ENCODE results near the gene SLC7A11.

The SLC7A11 gene

DNA sequence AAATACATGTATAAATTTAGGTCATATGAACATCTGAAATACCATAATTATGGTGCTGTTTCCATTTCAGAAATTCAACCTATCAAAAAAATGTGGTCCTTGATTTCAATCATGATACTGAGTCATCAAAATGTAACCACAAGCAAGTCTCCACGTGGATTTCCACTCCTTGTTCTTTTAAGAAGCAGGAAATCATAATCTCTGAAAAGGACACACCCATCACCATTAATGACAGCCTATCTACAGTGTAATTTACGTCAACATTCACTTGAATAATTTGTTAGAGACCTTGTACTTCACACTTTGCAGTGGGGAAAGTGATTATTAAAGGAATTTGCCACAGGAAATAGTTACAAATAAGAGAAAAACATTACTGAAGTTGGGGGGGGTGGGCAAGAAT, 17.7 kb upstream of the SLC7A11 start:
- Histone ChIP-seq H3K4me3 (ENCODE audit: low read length) (no peak overlapping the region), H2AFZ (ENCODE audit: low read depth, low read length) (no peak overlapping the region), H3K9me3 (ENCODE audit: low read length) (peaks cover 3% of the 10 kb centered on the region), H3K4me1 (ENCODE audit: insufficient read depth, low read length) (no peaks in the 10 kb centered on the region), H3K36me3 (ENCODE audit: insufficient read depth, low read length) (no peaks in the 10 kb centered on the region), H3K27me3 (ENCODE audit: insufficient read depth, low read length) (no peaks in the 10 kb centered on the region)

DNA sequence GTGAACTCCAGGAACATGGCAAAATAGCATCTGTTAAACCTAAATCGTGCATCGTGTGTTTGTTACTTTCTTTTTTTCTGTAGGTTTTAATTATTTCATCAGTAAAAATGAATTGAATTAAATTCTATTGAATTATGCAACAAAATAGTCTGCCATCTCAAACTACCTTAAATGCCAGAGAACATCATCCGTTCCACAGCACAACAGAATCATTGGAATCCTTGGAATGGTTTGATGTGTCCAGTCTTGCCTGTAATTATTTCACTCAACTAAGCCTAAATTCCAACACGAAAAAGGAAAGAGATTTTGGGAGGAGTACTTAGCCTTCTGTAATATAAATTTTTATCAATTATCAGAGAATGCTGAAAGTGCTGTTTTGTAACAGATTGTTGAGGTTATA, 17.1 kb upstream of the SLC7A11 start:
- H3K36me3 ChIP-seq (ENCODE audit: insufficient read depth, low read length) = no peaks in the 10 kb centered on the region
- peaks cover 3% of the 10 kb centered on the region for H3K9me3 ChIP-seq (ENCODE audit: low read length)
- no peak overlapping the region for H3K4me3 ChIP-seq (ENCODE audit: low read length)
- no peaks in the 10 kb centered on the region for H3K4me1 ChIP-seq (ENCODE audit: insufficient read depth, low read length)
- H2AFZ ChIP-seq (ENCODE audit: low read depth, low read length) = no peak overlapping the region
- H3K27me3 ChIP-seq (ENCODE audit: insufficient read depth, low read length) = no peaks in the 10 kb centered on the region

DNA sequence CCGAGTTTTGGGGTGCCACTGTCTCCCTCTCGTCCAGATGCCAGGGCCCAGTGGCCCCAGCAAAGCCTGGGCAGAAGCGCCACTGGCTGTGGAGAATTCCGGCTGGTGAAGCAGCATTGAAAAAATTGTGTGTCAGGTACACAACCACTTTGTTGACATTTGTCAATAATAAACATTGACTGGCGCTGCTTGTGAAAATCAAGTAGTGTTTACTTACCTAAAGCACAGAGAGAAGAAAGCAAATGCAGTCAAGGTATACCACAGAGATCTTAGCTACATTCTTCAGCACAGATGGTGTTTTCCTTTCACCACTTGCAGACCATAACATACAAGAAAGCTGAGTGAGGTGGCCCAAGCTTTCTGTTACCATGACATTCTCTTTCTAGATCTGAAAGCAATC, 14.5 kb upstream of the SLC7A11 start:
- Histone ChIP-seq H3K27me3 (ENCODE audit: insufficient read depth, low read length) (no peaks in the 10 kb centered on the region), H3K36me3 (ENCODE audit: insufficient read depth, low read length) (no peaks in the 10 kb centered on the region), H3K4me1 (ENCODE audit: insufficient read depth, low read length) (no peaks in the 10 kb centered on the region), H3K4me3 (ENCODE audit: low read length) (no peak overlapping the region), H3K9me3 (ENCODE audit: low read length) (peaks cover 3% of the 10 kb centered on the region), H2AFZ (ENCODE audit: low read depth, low read length) (no peak overlapping the region)

DNA sequence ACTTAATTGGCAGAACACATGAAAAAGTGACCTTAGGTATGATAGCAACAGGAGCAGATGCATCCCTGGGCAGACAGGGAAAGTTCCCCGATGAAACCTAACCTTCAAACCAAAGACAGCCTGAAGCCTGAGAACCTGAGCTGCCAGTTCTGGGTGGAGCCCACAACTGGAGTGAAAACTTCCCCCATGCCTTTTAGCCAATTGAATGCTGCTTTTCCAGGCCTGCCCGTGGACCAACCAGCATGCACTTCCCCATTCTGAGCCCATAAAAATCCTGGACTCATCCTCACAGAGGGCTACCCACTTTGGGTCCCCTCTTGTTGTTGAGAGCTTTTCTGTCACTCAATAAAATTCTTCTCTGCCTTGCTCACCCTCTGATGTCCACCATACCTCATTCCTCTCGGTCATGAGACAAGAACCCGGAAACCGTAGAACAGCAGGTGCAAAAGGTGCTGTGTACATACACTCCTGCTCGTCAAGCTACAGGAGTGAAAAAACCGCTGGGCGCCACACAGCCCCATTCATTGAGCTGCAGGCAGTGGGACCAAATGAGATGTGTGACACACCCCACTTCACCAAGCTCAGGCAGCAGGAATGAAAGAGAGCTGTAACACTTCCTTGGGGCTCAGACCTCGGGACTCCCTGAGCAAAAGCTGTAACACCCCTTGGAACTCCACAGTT, 13.9 kb upstream of the SLC7A11 start:
- Histone ChIP-seq H3K9me3 (ENCODE audit: low read length) (peaks cover 3% of the 10 kb centered on the region), H3K4me3 (ENCODE audit: low read length) (no peak overlapping the region), H2AFZ (ENCODE audit: low read depth, low read length) (no peak overlapping the region), H3K27me3 (ENCODE audit: insufficient read depth, low read length) (no peaks in the 10 kb centered on the region), H3K36me3 (ENCODE audit: insufficient read depth, low read length) (no peaks in the 10 kb centered on the region), H3K4me1 (ENCODE audit: insufficient read depth, low read length) (no peaks in the 10 kb centered on the region)

DNA sequence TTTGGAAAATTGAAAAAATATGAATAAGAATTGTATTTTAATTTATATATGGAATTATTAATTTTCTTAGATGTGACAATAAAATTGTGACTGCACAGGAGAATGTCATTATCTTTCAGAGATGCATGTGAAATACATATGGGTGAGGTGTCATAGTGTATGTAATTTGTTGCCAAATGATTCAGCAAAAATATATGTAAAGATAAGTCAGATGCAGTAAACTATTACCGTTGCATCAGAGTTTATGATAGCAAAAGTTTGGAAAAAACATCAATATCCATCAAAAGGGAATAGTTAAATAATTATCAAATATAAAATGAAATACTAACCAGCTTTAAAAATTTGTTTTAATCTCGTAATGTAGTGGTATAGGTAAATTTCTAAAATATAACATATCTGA, 10.4 kb upstream of the SLC7A11 start:
- peaks cover 3% of the 10 kb centered on the region for H3K9me3 ChIP-seq (ENCODE audit: low read length)
- no peak overlapping the region for H2AFZ ChIP-seq (ENCODE audit: low read depth, low read length)
- no peaks in the 10 kb centered on the region for H3K4me1 ChIP-seq (ENCODE audit: insufficient read depth, low read length)
- H3K4me3 ChIP-seq (ENCODE audit: low read length) = no peak overlapping the region
- H3K27me3 ChIP-seq (ENCODE audit: insufficient read depth, low read length) = no peaks in the 10 kb centered on the region
- H3K36me3 ChIP-seq (ENCODE audit: insufficient read depth, low read length) = no peaks in the 10 kb centered on the region

DNA sequence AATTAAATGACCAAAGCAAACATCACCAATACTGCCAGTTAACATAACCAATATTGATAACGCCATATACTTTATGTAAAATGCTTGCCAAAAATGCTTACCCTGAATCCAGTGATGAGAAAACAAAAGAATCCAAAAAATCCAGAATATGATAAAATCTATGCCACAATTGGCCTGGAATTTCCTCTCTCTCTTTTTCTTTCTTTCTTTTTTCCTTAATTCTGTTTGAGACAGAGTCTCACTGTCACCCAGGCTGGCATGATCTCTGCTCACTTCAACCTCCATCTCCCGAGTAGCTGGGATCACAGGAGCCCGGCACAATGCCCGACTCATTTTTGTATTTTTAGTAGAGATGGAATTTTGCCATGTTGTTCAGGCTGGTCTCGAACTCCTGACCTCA, 9.8 kb upstream of the SLC7A11 start:
- Histone ChIP-seq H3K4me3 (ENCODE audit: low read length) (no peak overlapping the region), H3K9me3 (ENCODE audit: low read length) (peaks cover 3% of the 10 kb centered on the region), H3K27me3 (ENCODE audit: insufficient read depth, low read length) (no peaks in the 10 kb centered on the region), H3K4me1 (ENCODE audit: insufficient read depth, low read length) (no peaks in the 10 kb centered on the region), H2AFZ (ENCODE audit: low read depth, low read length) (no peak overlapping the region), H3K36me3 (ENCODE audit: insufficient read depth, low read length) (no peaks in the 10 kb centered on the region)

DNA sequence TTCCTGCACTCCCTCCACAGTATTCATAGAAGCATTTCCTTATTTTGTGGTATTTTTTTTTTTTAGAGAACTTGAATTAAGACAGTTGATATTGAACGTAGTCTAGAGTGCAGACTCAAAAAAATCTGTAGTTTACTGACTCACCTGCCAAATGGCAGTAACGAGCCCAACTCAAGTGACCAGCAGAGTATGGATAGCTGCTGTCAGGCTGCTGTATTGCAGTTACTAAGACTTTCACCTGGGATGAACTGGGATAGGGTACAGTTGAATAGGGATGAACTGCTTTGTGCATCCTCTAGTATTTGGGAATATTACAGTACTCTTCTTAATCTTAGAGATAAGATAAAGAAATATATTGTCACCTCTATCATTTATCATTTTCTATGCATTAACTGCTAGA, 7.0 kb upstream of the SLC7A11 start:
- Histone ChIP-seq H2AFZ (ENCODE audit: low read depth, low read length) (no peak overlapping the region), H3K4me1 (ENCODE audit: insufficient read depth, low read length) (no peaks in the 10 kb centered on the region)

DNA sequence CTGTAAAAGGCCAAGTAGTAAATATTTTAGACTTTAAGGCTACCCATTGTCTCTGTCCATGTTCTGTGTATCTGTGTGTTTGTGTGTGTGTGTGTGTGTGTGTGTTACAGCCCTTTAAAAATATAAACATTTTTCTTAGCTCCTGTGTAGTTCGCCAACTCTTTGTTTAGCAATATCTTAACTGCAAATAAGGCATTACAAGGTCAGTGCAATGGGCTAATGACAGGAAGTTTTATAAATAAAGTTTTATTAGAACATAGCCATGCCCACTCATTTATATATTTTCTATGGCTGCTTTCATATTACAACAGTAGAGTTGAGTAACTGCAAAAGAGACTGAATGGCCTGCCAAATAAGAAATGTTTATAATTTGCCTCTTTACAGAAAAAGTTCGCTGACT, 5.9 kb upstream of the SLC7A11 start:
- Histone ChIP-seq H2AFZ (ENCODE audit: low read depth, low read length) (no peak overlapping the region), H3K36me3 (ENCODE audit: insufficient read depth, low read length) (no peaks in the 10 kb centered on the region), H3K9me3 (ENCODE audit: low read length) (no peaks in the 10 kb centered on the region), H3K4me3 (ENCODE audit: low read length) (no peak overlapping the region), H3K27me3 (ENCODE audit: insufficient read depth, low read length) (no peaks in the 10 kb centered on the region), H3K4me1 (ENCODE audit: insufficient read depth, low read length) (peaks cover 8% of the 10 kb centered on the region)

More for the DNA sequence above, 7.0 kb upstream of the SLC7A11 start:
- Histone ChIP-seq H3K4me3 (ENCODE audit: low read length) (no peak overlapping the region), H3K27me3 (ENCODE audit: insufficient read depth, low read length) (no peaks in the 10 kb centered on the region), H3K9me3 (ENCODE audit: low read length) (no peaks in the 10 kb centered on the region), H3K36me3 (ENCODE audit: insufficient read depth, low read length) (no peaks in the 10 kb centered on the region)

DNA sequence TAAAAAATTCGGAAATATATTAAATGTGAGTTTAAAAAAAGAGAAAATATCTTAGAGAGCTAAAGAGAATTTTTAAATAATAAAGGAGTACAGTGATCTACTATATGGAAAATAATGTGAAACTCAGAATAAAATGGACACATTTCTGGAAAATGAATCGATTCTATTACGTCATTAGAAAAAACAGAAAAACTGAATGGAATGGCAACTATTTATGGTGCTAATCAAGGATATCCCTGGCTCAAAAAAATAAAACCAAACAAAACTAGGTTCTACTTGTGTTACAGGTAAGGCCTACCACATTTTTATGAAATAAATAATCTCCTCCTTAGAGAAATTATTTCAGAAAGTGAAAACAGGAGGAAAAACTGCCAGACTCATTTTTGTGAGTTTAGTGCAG, 5.5 kb upstream of the SLC7A11 start:
- peaks cover 12% of the 10 kb centered on the region for H3K4me1 ChIP-seq (ENCODE audit: insufficient read depth, low read length)
- no peak overlapping the region for H2AFZ ChIP-seq (ENCODE audit: low read depth, low read length)
- H3K36me3 ChIP-seq (ENCODE audit: insufficient read depth, low read length) = no peaks in the 10 kb centered on the region
- H3K27me3 ChIP-seq (ENCODE audit: insufficient read depth, low read length) = no peaks in the 10 kb centered on the region
- no peaks in the 10 kb centered on the region for H3K9me3 ChIP-seq (ENCODE audit: low read length)
- H3K4me3 ChIP-seq (ENCODE audit: low read length) = no peak overlapping the region

DNA sequence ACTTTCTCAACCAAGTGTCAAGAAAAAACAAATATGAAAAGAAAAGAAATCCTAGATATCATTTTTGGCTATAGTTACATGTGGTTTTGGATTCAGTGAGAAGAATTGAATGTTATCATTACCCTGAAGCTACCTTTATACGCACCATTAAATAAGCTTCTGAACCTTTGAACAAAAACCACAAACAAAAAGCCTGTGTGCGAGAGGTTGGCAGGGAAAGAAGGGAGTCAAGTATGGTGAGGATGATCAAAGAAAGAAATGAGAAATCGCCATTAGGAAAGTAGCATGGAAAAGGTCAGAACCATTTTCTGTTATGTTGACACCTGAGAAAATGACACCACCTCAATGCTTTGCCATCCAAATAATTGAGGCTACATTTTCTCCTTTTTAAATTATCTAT, 1.2 kb upstream of the SLC7A11 start:
- Histone ChIP-seq H3K9me3 (ENCODE audit: low read length) (no peaks in the 10 kb centered on the region), H3K27me3 (ENCODE audit: insufficient read depth, low read length) (no peaks in the 10 kb centered on the region), H3K4me1 (ENCODE audit: insufficient read depth, low read length) (peaks cover 21% of the 10 kb centered on the region), H3K4me3 (ENCODE audit: low read length) (no peak overlapping the region), H3K36me3 (ENCODE audit: insufficient read depth, low read length) (no peaks in the 10 kb centered on the region), H2AFZ (ENCODE audit: low read depth, low read length) (no peak overlapping the region)

DNA sequence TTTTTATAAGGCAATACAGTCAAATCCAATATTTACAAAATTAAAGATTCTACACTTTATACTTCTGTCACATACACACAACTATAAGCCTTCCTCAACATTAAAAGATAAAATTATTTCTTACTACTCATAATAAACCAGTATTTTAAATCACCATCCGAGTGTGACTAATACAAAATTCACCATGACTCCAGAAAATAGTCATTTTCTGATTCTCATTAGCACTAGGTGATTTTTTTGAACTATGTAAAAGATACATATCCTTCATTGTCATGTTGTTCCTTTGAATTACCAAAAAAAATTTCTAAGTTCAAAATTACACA, 646 bp upstream of the SLC7A11 start:
- Histone ChIP-seq H3K9me3 (ENCODE audit: low read length) (no peaks in the 10 kb centered on the region), H3K4me3 (ENCODE audit: low read length) (peak overlapping the region; percentile 49), H2AFZ (ENCODE audit: low read depth, low read length) (peak overlapping the region; percentile 55), H3K27me3 (ENCODE audit: insufficient read depth, low read length) (no peaks in the 10 kb centered on the region), H3K4me1 (ENCODE audit: insufficient read depth, low read length) (peaks cover 21% of the 10 kb centered on the region), H3K36me3 (ENCODE audit: insufficient read depth, low read length) (no peaks in the 10 kb centered on the region)

DNA sequence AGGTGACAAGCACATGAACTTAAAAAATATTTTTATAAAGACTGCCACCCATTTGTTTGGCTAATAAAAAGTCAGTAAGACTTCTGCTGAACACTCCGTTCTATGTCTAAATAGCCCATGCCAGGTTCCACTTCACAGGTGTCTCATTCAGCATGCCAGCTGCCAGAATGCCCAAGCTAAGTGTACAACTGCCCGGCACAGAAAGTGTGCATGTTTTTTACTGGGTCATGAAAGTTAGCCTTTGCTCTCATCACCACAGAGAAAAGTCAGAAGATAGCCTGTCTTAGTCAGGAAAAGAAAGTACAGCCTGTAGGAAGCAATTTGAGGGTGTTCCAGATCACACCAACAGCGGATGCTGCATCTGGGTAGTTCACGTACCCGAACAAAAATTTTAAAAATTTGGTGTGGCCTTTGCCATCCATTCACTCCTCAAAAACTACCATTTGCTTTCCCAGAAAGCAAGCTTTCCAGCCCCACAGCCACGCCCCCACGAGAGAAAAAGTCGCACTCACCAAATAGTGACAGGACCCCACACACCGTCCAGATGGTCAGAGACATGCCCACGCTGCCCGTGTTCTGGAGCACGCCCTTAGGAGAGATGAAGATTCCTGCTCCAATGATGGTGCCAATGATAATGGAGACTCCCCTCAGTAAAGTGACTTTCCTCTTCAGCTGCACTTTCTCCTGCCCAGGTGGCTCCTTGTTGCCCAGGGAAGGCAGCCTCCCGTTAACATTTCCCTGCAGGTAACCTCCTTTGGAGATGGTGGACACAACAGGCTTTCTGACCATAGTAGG, 671 bp downstream of the SLC7A11 start:
- H3K27me3 ChIP-seq (ENCODE audit: insufficient read depth, low read length) = no peaks in the 10 kb centered on the region
- H3K9me3 ChIP-seq (ENCODE audit: low read length) = no peaks in the 10 kb centered on the region
- peak overlapping the region; percentile 49 for H3K4me3 ChIP-seq (ENCODE audit: low read length)
- no peaks in the 10 kb centered on the region for H3K36me3 ChIP-seq (ENCODE audit: insufficient read depth, low read length)
- H2AFZ ChIP-seq (ENCODE audit: low read depth, low read length) = peak overlapping the region; percentile 55
- H3K4me1 ChIP-seq (ENCODE audit: insufficient read depth, low read length) = peaks cover 21% of the 10 kb centered on the region

DNA sequence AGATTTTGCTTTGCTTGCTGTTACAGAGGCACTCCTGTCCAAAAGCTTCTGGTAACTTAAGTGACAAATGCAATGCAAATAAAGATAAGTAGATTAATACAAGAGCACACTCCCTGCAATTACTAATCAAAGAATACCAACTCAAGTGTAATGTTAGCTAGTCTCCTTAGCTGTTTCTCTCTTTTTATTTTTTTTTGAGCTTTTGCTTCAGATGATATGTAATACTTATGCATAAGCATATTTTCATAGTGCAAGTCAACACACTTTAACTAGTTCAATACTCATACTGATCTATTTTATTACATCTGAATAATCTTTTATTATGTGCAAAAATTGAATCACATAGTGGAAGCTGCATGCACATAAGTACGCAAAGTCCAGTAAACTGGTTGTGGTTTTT, 2.7 kb downstream of the SLC7A11 start:
- peaks cover 21% of the 10 kb centered on the region for H3K4me1 ChIP-seq (ENCODE audit: insufficient read depth, low read length)
- H2AFZ ChIP-seq (ENCODE audit: low read depth, low read length) = no peak overlapping the region
- no peaks in the 10 kb centered on the region for H3K9me3 ChIP-seq (ENCODE audit: low read length)
- H3K4me3 ChIP-seq (ENCODE audit: low read length) = peak overlapping the region; percentile 27
- no peaks in the 10 kb centered on the region for H3K36me3 ChIP-seq (ENCODE audit: insufficient read depth, low read length)
- H3K27me3 ChIP-seq (ENCODE audit: insufficient read depth, low read length) = no peaks in the 10 kb centered on the region

Data from neuron (in vitro differentiated cells).